ENCODE data around the gene ARL15.

The ARL15 gene

GRCh38 chr5:54150841-54151240 is 159.5 kb downstream of the ARL15 start:
- no peaks in the 10 kb centered on the region for H3K9me3 ChIP-seq
- H3K27me3 ChIP-seq (ENCODE audit: low read depth) = no peaks in the 10 kb centered on the region
- in situ Hi-C loops (cut with MboI; ENCODE audit: low sequenced_read_pairs) = no loop called here
- no peaks in the 10 kb centered on the region for H3K36me3 ChIP-seq (replicated peaks)
- DNase-seq (ENCODE audit: low spot score in 2 of 2) = no peak
- no peak overlapping the region for H3K4me3 ChIP-seq
- no peaks in the 10 kb centered on the region; the same call in 1 of the 2 replicates for H3K4me1 ChIP-seq

DNA sequence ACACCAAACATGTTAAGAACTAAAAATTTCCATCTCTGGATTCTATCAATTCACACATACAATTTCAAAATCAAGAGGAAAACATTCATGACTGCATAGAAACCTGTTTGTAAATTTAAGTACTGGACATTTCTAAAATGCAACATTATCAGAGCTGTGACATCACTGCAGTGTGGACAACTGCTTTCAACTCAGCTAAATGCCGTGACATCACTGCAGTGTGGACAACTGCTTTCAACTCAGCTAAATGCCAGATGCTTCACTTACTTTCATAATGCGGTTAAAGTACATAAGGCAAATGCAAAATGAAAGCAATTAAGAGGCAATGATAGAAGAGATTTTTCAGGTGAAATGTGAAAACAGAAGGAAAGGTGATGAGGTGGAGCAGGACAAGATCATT is 161.5 kb downstream of the ARL15 start:
- no peak for DNase-seq (ENCODE audit: low spot score in 2 of 2)
- no peaks in the 10 kb centered on the region for H3K9me3 ChIP-seq
- in situ Hi-C loops (cut with MboI; ENCODE audit: low sequenced_read_pairs) = no loop called here
- H3K36me3 ChIP-seq (replicated peaks) = no peaks in the 10 kb centered on the region
- no peaks in the 10 kb centered on the region; the same call in 1 of the 2 replicates for H3K4me1 ChIP-seq
- no peak overlapping the region for H3K4me3 ChIP-seq
- no peaks in the 10 kb centered on the region for H3K27me3 ChIP-seq (ENCODE audit: low read depth)

DNA sequence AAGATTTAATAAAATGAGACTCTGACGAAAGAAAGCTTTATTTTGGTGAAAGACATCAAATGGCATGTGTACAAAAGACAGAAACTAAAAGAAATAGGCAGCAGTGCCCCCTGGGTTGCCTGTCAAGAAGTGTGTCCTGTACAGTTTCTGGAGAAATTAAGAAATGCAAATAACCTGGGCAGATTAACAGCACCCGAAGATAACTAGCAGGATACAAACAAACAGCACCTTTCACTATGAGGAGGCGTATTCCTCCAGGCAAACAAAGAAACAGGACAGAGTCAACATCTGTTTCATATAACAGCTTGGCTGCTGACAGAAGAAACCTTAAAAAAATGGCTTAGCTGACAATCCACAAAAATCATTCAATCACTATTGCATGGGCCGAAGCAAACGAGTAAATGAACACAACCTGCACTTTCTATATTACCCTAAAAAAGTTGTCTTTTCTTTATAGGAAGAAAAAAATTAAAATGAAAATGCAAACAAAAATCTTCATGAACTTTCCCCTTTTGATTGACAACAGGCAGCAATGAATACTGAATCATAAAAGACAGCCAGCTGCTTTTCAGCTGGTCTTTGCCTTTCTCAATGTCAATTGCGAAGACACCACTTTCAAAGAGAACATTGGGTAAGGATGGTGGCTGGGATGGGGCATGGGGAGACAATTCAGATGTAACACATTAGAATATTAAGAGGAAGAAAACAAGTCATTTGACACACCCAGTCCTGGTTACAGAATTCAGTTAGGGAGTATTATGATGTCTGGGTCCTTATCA is 162.1 kb downstream of the ARL15 start:
- no peaks in the 10 kb centered on the region for H3K27me3 ChIP-seq (ENCODE audit: low read depth)
- no peak overlapping the region for H3K4me3 ChIP-seq
- in situ Hi-C loops (cut with MboI; ENCODE audit: low sequenced_read_pairs) = no loop called here
- H3K4me1 ChIP-seq = no peaks in the 10 kb centered on the region; the same call in 1 of the 2 replicates
- H3K36me3 ChIP-seq (replicated peaks) = no peaks in the 10 kb centered on the region
- no peaks in the 10 kb centered on the region for H3K9me3 ChIP-seq
- DNase-seq (ENCODE audit: low spot score in 2 of 2) = no peak

DNA sequence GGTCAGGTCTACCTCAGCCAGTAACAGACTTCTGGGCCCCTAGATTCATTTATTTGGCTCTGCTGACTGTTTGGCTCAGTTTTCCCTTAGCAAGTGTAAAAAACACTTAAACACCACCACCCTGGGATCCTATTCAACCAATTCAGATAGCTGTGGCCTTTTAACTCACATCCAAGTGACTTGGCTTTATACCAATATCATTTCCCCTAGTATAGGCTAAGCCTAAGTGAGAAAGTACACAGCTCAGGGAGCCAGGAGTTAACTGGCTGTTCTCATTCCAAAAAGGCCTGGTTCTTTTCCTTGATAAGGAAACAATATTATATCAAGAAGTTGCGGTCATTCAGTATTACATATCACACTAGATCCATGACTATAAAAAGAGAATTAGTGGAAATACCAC is 163.5 kb downstream of the ARL15 start:
- Histone ChIP-seq H3K9me3 (no peaks in the 10 kb centered on the region), H3K4me1 (no peaks in the 10 kb centered on the region; the same call in 1 of the 2 replicates), H3K36me3 (replicated peaks) (no peaks in the 10 kb centered on the region), H3K27me3 (ENCODE audit: low read depth) (no peaks in the 10 kb centered on the region), H3K4me3 (no peak overlapping the region)
- in situ Hi-C loops (cut with MboI; ENCODE audit: low sequenced_read_pairs) = no loop called here
- no peak for DNase-seq (ENCODE audit: low spot score in 2 of 2)

DNA sequence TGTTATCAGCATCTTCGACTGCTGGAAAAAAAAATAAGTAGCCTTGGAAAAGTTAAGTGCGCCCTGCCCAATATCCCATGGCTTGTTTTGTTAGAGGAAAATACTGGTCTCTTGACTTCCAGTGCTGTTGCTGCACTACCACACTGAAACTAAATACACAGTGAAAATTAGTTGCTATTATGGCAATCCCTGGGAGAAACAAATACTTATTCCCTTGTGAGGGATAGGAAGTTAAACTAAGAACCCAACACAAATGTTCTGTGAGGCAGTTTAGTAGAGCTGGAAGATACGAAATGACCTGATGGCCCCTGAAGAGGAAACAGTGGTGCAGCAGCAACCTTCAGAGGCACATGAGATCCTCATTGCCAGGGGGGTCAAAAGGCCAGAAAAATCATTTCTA is 164.0 kb downstream of the ARL15 start:
- Histone ChIP-seq H3K4me3 (no peak overlapping the region), H3K36me3 (replicated peaks) (no peaks in the 10 kb centered on the region)

DNA sequence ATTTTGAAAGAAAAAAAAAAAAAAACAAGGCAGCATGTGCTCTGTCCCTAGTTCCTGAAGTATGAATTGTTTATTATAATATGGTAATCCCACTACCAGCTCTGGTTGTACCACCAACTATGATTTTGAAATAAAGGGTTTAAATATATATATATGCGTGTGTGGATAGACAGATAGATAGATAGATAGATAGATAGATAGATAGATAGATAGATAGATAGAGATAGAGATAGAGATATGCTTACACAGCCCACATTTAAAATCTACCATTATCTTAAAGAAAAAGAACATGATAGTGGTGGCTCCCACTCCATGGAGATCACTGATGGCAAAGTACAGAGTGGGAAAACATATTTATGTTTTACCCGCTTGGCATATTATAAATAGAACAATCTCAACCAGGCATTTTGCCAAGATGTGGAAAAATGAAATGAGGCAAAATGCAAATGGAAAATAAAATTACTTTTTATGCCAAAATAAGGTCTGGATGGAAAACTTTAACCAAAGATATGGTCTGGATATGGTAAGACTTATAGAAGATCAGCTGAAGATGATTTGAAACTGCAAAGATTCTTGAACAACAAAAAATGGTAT is 170.0 kb downstream of the ARL15 start:
- H3K27me3 ChIP-seq (ENCODE audit: low read depth) = no peaks in the 10 kb centered on the region
- H3K36me3 ChIP-seq (replicated peaks) = no peaks in the 10 kb centered on the region

More for the DNA sequence above, 164.0 kb downstream of the ARL15 start:
- H3K4me1 ChIP-seq = no peaks in the 10 kb centered on the region; the same call in 1 of the 2 replicates
- H3K9me3 ChIP-seq = no peaks in the 10 kb centered on the region
- H3K27me3 ChIP-seq (ENCODE audit: low read depth) = no peaks in the 10 kb centered on the region
- DNase-seq (ENCODE audit: low spot score in 2 of 2) = no peak
- in situ Hi-C loops (cut with MboI; ENCODE audit: low sequenced_read_pairs) = no loop called here

DNA sequence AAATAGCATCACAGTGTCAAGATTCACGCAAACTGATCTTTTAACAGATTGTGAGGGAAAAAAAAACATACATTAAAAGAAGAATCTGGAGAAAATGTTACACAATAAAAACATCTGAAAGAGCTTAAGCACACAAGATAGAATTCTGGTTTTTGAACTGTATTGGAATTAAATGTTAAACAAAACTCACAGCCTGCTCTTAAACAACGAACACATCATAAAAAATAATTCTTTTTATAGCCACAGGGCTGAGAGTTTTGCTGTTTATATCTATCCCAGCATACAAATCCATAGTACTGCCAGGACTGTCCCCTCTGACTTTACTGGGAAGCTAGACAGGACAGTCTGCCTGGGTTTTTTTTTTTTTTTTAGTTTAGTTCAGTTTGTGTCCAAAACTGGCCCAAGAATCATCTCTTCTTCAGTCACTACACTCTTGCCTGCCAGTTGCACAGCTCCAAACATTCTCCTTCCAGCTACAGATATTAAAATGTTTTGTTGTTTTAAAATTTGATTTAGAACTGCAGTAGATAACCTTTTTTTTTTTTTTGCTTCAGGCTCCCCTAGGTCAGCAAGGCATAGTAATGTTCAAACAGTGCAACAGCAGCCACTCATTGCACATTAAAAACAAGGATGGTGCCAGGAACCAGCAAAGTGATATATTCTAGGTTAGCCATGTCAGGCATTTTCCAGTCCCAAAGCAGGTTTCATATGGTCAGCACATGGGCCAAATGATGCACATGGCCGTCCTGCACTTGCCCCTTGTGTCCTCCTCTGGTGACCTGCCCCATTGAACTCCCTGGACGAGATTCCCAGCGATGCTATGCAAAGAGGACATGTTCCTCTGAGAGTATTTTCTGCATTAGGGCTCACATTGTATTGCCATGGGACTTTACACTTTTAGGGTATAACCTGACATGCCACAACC is 173.6 kb downstream of the ARL15 start:
- H3K4me1 ChIP-seq = no peaks in the 10 kb centered on the region
- H3K27me3 ChIP-seq (ENCODE audit: low read depth) = no peaks in the 10 kb centered on the region
- in situ Hi-C loops (cut with MboI; ENCODE audit: low sequenced_read_pairs) = no loop called here
- DNase-seq (ENCODE audit: low spot score in 2 of 2) = no peak
- H3K4me3 ChIP-seq = no peak overlapping the region
- no peaks in the 10 kb centered on the region for H3K36me3 ChIP-seq (replicated peaks)
- H3K9me3 ChIP-seq = no peaks in the 10 kb centered on the region

More for the DNA sequence above, 170.0 kb downstream of the ARL15 start:
- no peak for DNase-seq (ENCODE audit: low spot score in 2 of 2)
- H3K9me3 ChIP-seq = no peaks in the 10 kb centered on the region
- no peak overlapping the region for H3K4me3 ChIP-seq
- in situ Hi-C loops (cut with MboI; ENCODE audit: low sequenced_read_pairs) = no loop called here
- no peaks in the 10 kb centered on the region for H3K4me1 ChIP-seq

- Histone ChIP-seq H3K36me3 (replicated peaks) (no peaks in the 10 kb centered on the region), H3K9me3 (no peaks in the 10 kb centered on the region), H3K4me3 (no peak overlapping the region), H3K27me3 (ENCODE audit: low read depth) (no peaks in the 10 kb centered on the region), H3K4me1 (no peaks in the 10 kb centered on the region)
- DNase-seq (ENCODE audit: low spot score in 2 of 2) = no peak
- in situ Hi-C loops (cut with MboI; ENCODE audit: low sequenced_read_pairs) = no loop called here
Measured at GRCh38 chr5:54135042-54135441, 175.3 kb downstream of the ARL15 start.

DNA sequence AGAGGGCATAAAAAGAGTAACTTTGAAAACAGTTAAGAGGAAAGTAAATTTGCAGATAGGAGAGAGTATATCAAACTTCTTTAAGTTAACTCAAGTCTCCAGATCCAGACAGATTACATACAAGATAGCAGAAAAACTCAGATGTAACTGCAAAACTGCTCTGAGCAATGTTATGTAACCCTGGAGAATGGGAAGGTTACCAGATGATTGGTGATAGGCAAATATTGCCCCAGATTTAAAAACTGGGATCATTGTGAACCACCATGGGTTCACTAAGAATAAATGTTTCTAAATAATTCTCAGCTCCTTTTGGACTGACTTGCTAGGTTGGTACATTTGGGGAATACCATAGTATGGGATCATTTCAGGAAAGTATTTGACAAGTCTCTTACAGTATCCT is 176.5 kb downstream of the ARL15 start:
- H3K27me3 ChIP-seq (ENCODE audit: low read depth) = no peaks in the 10 kb centered on the region
- H3K4me3 ChIP-seq = no peak overlapping the region
- no peaks in the 10 kb centered on the region for H3K9me3 ChIP-seq
- H3K36me3 ChIP-seq (replicated peaks) = no peaks in the 10 kb centered on the region
- no peak for DNase-seq (ENCODE audit: low spot score in 2 of 2)
- no peaks in the 10 kb centered on the region for H3K4me1 ChIP-seq
- in situ Hi-C loops (cut with MboI; ENCODE audit: low sequenced_read_pairs) = no loop called here

DNA sequence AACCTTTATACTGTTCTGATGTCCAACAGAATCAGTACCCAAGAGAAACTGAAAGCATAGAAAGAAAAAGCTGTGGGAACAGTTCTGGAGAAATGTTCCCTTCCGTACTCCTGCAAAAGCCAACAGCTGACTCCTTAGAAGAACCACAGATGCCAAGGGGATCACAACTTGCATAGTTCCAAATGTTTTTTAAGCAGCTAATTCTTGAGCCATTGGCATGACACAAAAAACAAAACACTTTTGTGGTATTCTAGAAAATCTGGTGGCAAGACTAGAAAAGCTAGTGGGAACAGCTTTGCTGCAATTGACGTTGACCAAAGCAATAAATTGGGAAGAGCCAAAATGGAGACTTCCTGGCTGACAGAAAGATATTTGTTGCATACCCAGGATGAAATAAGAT is 189.9 kb downstream of the ARL15 start:
- no peak for DNase-seq (ENCODE audit: low spot score in 2 of 2)
- Histone ChIP-seq H3K4me3 (no peak overlapping the region), H3K36me3 (replicated peaks) (no peaks in the 10 kb centered on the region), H3K27me3 (ENCODE audit: low read depth) (no peaks in the 10 kb centered on the region), H3K4me1 (no peaks in the 10 kb centered on the region), H3K9me3 (no peaks in the 10 kb centered on the region; the same call in 1 of the 2 replicates)
- in situ Hi-C loops (cut with MboI; ENCODE audit: low sequenced_read_pairs) = no loop called here

- no peak for DNase-seq (ENCODE audit: low spot score in 2 of 2)
- Histone ChIP-seq H3K9me3 (no peaks in the 10 kb centered on the region; the same call in 1 of the 2 replicates), H3K27me3 (ENCODE audit: low read depth) (no peaks in the 10 kb centered on the region), H3K4me3 (no peak overlapping the region), H3K4me1 (no peaks in the 10 kb centered on the region), H3K36me3 (replicated peaks) (no peaks in the 10 kb centered on the region)
- in situ Hi-C loops (cut with MboI; ENCODE audit: low sequenced_read_pairs) = no loop called here
Measured at GRCh38 chr5:54117957-54118356, 192.4 kb downstream of the ARL15 start.

DNA sequence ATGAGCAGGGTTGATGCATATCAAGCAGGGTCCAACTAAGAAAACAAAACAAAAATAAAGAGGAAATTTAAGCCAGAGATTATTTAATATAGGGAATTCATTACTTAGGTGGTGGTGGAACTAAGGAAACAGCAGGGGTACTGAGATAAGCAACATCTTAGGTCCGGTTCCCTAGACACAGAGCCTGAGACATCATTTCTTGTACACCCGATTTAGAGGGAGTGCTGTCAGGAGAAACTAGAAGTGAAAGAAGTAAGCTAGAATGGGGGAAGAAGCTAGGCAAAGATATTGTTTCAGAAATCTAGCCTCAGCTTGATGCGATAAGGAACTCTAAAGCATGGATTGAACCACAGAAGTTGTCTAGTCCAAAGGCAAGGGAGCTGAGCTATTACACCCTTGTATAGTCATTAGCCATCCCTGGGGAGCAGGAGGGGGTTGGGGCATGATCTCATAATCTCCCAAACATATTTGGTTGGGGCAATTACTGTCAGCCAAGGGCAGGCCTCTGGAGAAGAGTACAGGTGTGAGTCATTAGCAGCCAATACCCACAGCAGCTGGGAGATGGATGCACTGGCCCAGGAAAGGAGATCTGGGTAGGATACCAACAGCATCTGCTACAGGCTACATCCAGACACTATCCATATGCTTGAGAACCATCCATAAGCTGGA is 194.5 kb downstream of the ARL15 start:
- no peak overlapping the region for H3K4me3 ChIP-seq
- in situ Hi-C loops (cut with MboI; ENCODE audit: low sequenced_read_pairs) = no loop called here
- no peaks in the 10 kb centered on the region for H3K4me1 ChIP-seq
- H3K27me3 ChIP-seq (ENCODE audit: low read depth) = no peaks in the 10 kb centered on the region
- H3K36me3 ChIP-seq (replicated peaks) = no peaks in the 10 kb centered on the region
- no peaks in the 10 kb centered on the region; the same call in 1 of the 2 replicates for H3K9me3 ChIP-seq
- no peak for DNase-seq (ENCODE audit: low spot score in 2 of 2)

DNA sequence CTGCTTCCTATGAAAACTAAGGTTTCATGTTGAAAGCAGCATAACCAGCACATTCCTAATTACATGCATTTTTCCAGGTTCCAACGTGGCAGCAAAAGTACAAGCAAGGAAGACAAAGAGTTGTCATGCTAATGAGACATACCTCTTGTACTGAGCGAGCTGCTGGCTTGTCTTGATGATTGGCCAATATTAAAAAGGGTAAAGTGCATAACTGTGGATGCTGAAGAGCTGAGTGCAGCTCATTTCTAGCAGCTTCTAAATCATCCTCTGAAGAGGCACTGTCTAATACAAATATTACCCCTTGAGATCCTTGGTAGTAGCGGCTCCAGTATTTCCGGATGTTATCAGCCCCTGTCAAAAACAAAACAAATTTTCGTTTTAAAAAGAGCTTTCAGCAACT is 197.3 kb downstream of the ARL15 start:
- no peaks in the 10 kb centered on the region; the same call in 1 of the 2 replicates for H3K9me3 ChIP-seq
- no peaks in the 10 kb centered on the region; the same call in 1 of the 2 replicates for H3K4me1 ChIP-seq
- H3K27me3 ChIP-seq (ENCODE audit: low read depth) = no peaks in the 10 kb centered on the region
- no peak overlapping the region for H3K4me3 ChIP-seq
- no peaks in the 10 kb centered on the region for H3K36me3 ChIP-seq (replicated peaks)
- in situ Hi-C loops (cut with MboI; ENCODE audit: low sequenced_read_pairs) = no loop called here
- no peak for DNase-seq (ENCODE audit: low spot score in 2 of 2)

Data from HAP-1 (cell line).